H1 (cell line): ENCODE results near the gene PFKM. TPM values are rescaled to one million over a fixed set of nuclear protein-coding genes. Genes with fewer than 3 reads are reported as not detected.

Experiments
- CTCF ChIA-PET: fragments of 300-600 bp; sonication (Branson Sonifier 250); formaldehyde crosslinking; loops from one replicate; lab custom pipeline; 2021; ENCODE audit not compliant: partially characterized antibody; lab: Charles Lee
- POLR2A ChIA-PET: fragments of 300-600 bp; sonication (Branson Sonifier 250); formaldehyde crosslinking; loops from one replicate; lab custom pipeline; 2021; ENCODE audit warnings: inconsistent platforms; ENCODE audit not compliant: partially characterized antibody; lab: Charles Lee
- DNase-seq, 2 experiments: peaks; one replicate each; pipeline versions ENCODE4 v3.0.0 to v3.0.0-alpha.2; 2010 to 2022; ENCODE audit warnings: low spot score in 2 of 2, low read depth in 1 of 2, mixed read lengths in 1 of 2
- FAIRE-seq: peaks from 2 replicates; lab custom pipeline; 2011; peaks lifted over from hg19 to GRCh38; lab: Jason Lieb, UNC
- H2AFZ ChIP-seq: 2 replicates; pipeline ENCODE4 v1.8.1; 2012; ENCODE audit warnings: low read length, inconsistent platforms
- H2AK5ac ChIP-seq: 2 replicates; pipeline ENCODE4 v1.6.1; 2013; ENCODE audit warnings: low read depth, low read length
- H2BK120ac ChIP-seq: replicated peaks from 2 replicates; pipeline ENCODE3; 2013; ENCODE audit warnings: low read depth, low read length, inconsistent platforms
- H2BK12ac ChIP-seq: 2 replicates; pipeline ENCODE4 v1.6.1; 2013; ENCODE audit warnings: low read depth, low read length
- H2BK15ac ChIP-seq: 2 replicates; pipeline ENCODE4 v1.6.1; 2013; ENCODE audit warnings: low read length
- H2BK20ac ChIP-seq: 2 replicates; pipeline ENCODE4 v1.6.1; 2013; ENCODE audit warnings: low read length
- H2BK5ac ChIP-seq: 2 replicates; pipeline ENCODE4 v1.6.1; 2013; ENCODE audit warnings: low read depth, low read length
- H3K14ac ChIP-seq: 2 replicates; pipeline ENCODE4 v1.6.1; 2013; ENCODE audit warnings: inconsistent platforms; ENCODE audit not compliant: insufficient read length
- H3K18ac ChIP-seq: 2 replicates; pipeline ENCODE4 v1.6.1; 2013; ENCODE audit warnings: low read length; ENCODE audit errors: extremely low read depth
- H3K23ac ChIP-seq: 2 replicates; pipeline ENCODE4 v1.6.1; 2013; ENCODE audit warnings: inconsistent platforms; ENCODE audit not compliant: insufficient read length
- H3K23me2 ChIP-seq: 2 replicates; pipeline ENCODE4 v1.6.1; 2013; ENCODE audit warnings: low read depth, low read length
- H3K27ac ChIP-seq: 2 replicates; pipeline ENCODE4 v1.6.1; 2011; ENCODE audit warnings: low read depth, low read length, inconsistent platforms
- H3K27me3 ChIP-seq, 4 experiments: replicated peaks in 1 of 4; 1 replicate in 1 of 4; 2 replicates in 3 of 4; pipeline versions ENCODE4 v1.6.1 to v1.8.1; 2011 to 2013; ENCODE audit warnings: low read length in 3 of 4, mild to moderate bottlenecking in 3 of 4, inconsistent platforms in 2 of 4, mixed read lengths in 2 of 4, moderate library complexity in 1 of 4; ENCODE audit not compliant: control insufficient read depth in 3 of 4, insufficient read depth in 3 of 4; ENCODE audit errors: extremely low read depth in 1 of 4
- H3K36me3 ChIP-seq, 4 experiments: 2 replicates each; pipeline versions ENCODE4 v1.6.1 to v1.8.1; 2011 to 2013; ENCODE audit warnings: mild to moderate bottlenecking in 4 of 4, low read length in 3 of 4, moderate library complexity in 2 of 4, control low read depth in 1 of 4, inconsistent platforms in 1 of 4; ENCODE audit not compliant: insufficient read depth in 4 of 4, control insufficient read depth in 2 of 4
- H3K4ac ChIP-seq: replicated peaks from 2 replicates; pipeline ENCODE3; 2013; ENCODE audit warnings: low read length, low read depth, mixed read lengths, inconsistent platforms; ENCODE audit not compliant: insufficient read length
- H3K4me1 ChIP-seq, 4 experiments: replicated peaks in 1 of 4; 1 replicate in 1 of 4; 2 replicates in 3 of 4; pipeline versions ENCODE4 v1.6.1 to v1.8.1; 2011 to 2013; ENCODE audit warnings: low read length in 3 of 4, inconsistent platforms in 2 of 4, mixed read lengths in 1 of 4; ENCODE audit not compliant: insufficient read depth in 4 of 4, control insufficient read depth in 3 of 4
- H3K4me2 ChIP-seq, 2 experiments: 2 replicates each; pipeline versions ENCODE4 v1.6.1 to v1.8.1; 2011 to 2013; ENCODE audit warnings: low read depth in 2 of 2, low read length in 2 of 2, control low read depth in 1 of 2, inconsistent platforms in 1 of 2, mild to moderate bottlenecking in 1 of 2; ENCODE audit not compliant: insufficient read depth in 1 of 2
- H3K4me3 ChIP-seq, 4 experiments: fragments of 200-600, 300-600 bp in 1 of 4; sonication (generic), shearing (Covaris generic), sonication (Bioruptor Twin) in 1 of 4; 2 replicates each; pipeline versions ENCODE4 v1.5.1 to v1.8.1; 2011 to 2016; ENCODE audit warnings: low read length in 4 of 4, low read depth in 3 of 4, control low read depth in 2 of 4, inconsistent platforms in 2 of 4, mild to moderate bottlenecking in 2 of 4, mixed read lengths in 1 of 4, moderate library complexity in 1 of 4; ENCODE audit not compliant: insufficient read depth in 2 of 4; ENCODE audit errors: extremely low read depth in 1 of 4
- H3K56ac ChIP-seq: replicated peaks from 2 replicates; pipeline ENCODE3; 2013; ENCODE audit warnings: low read depth, mild to moderate bottlenecking, mixed read lengths, low read length, inconsistent platforms; ENCODE audit not compliant: insufficient read length
- H3K79me1 ChIP-seq: 2 replicates; pipeline ENCODE4 v1.6.1; 2013; ENCODE audit warnings: low read depth, low read length, control low read depth
- H3K79me2 ChIP-seq, 2 experiments: 2 replicates each; pipeline versions ENCODE4 v1.6.1 to v1.8.1; 2012 to 2013; ENCODE audit warnings: low read length in 2 of 2, mild to moderate bottlenecking in 2 of 2, inconsistent platforms in 1 of 2; ENCODE audit not compliant: insufficient read depth in 2 of 2, control insufficient read depth in 1 of 2
- H3K9ac ChIP-seq, 4 experiments: replicated peaks in 1 of 4; 1 replicate in 1 of 4; 2 replicates in 3 of 4; pipeline versions ENCODE4 v1.6.1 to v1.8.1; 2011 to 2013; ENCODE audit warnings: low read depth in 3 of 4, low read length in 3 of 4, control low read depth in 2 of 4, mild to moderate bottlenecking in 2 of 4, moderate library complexity in 2 of 4, inconsistent platforms in 1 of 4; ENCODE audit errors: extremely low read depth in 1 of 4
- H3K9me3 ChIP-seq, 2 experiments: 2 replicates each; pipeline versions ENCODE4 v1.6.1 to v1.8.1; 2012 to 2013; ENCODE audit warnings: mild to moderate bottlenecking in 2 of 2, moderate library complexity in 2 of 2, control low read depth in 1 of 2, inconsistent platforms in 1 of 2, low read depth in 1 of 2, low read length in 1 of 2, mixed read lengths in 1 of 2; ENCODE audit not compliant: insufficient read depth in 2 of 2
- H4K20me1 ChIP-seq, 2 experiments: replicated peaks in 1 of 2; 2 replicates each; pipeline versions ENCODE3 to v1.8.1; 2011 to 2013; ENCODE audit warnings: inconsistent platforms in 2 of 2, low read length in 2 of 2, mild to moderate bottlenecking in 1 of 2; ENCODE audit not compliant: insufficient read depth in 2 of 2, control insufficient read depth in 1 of 2
- H4K5ac ChIP-seq: 2 replicates; pipeline ENCODE4 v1.6.1; 2013; ENCODE audit warnings: low read length, low read depth, mixed read lengths, inconsistent platforms; ENCODE audit not compliant: insufficient read length
- H4K8ac ChIP-seq: 2 replicates; pipeline ENCODE4 v1.8.0; 2013; ENCODE audit warnings: mild to moderate bottlenecking, moderate library complexity, low read length, inconsistent platforms; ENCODE audit not compliant: insufficient read depth; ENCODE audit errors: extremely low read depth
- H4K91ac ChIP-seq: replicated peaks from 2 replicates; pipeline ENCODE3; 2013; ENCODE audit warnings: low read length, mixed read lengths, inconsistent platforms; ENCODE audit not compliant: insufficient read length
- ASH2L ChIP-seq: fragments of 200-600, 300-600 bp; sonication (generic); IDR thresholded peaks from one replicate; pipeline ENCODE4 v1.7.1; 2017; ENCODE audit warnings: low read length
- CTCF ChIP-seq, 3 experiments: IDR thresholded peaks; 1 replicate in 2 of 3; 2 replicates in 1 of 3; pipeline versions ENCODE4 v1.5.1 to v1.6.1; 2011; ENCODE audit warnings: low read length in 3 of 3, mild to moderate bottlenecking in 3 of 3, inconsistent platforms in 2 of 3, low read depth in 1 of 3, moderate library complexity in 1 of 3; ENCODE audit not compliant: insufficient read depth in 1 of 3; ENCODE audit errors: control extremely low read depth in 1 of 3
- EGR1 ChIP-seq: IDR thresholded peaks from 2 replicates; pipeline ENCODE4 v1.6.1; 2011; ENCODE audit warnings: low read depth, low read length, borderline replicate concordance
- EZH2 ChIP-seq: fragments of 200-600 bp; sonication (generic); IDR thresholded peaks from 2 replicates; pipeline ENCODE4 v1.7.1; 2012; ENCODE audit warnings: low read depth, mild to moderate bottlenecking, moderate library complexity, low read length, inconsistent platforms; ENCODE audit not compliant: severe bottlenecking
- GABPA ChIP-seq: IDR thresholded peaks from 2 replicates; pipeline ENCODE4 v1.6.1; 2011; ENCODE audit warnings: mild to moderate bottlenecking, low read length, moderate library complexity, borderline replicate concordance; ENCODE audit not compliant: insufficient read depth
- GTF2F1 ChIP-seq: IDR thresholded peaks from 2 replicates; pipeline ENCODE4 v1.6.1; 2012; ENCODE audit warnings: low read depth, low read length, improper control_type of control experiment, borderline replicate concordance
- POLR2AphosphoS5 ChIP-seq: IDR thresholded peaks from 2 replicates; pipeline ENCODE4 v1.6.1; 2011; ENCODE audit warnings: low read depth, low read length
- SIRT6 ChIP-seq: IDR thresholded peaks from one replicate; pipeline ENCODE4 v1.7.1; 2012; ENCODE audit warnings: low read length, inconsistent platforms
- SUZ12 ChIP-seq: fragments of 200-600 bp; sonication (generic); IDR thresholded peaks from 2 replicates; pipeline ENCODE4 v1.6.1; 2012; ENCODE audit warnings: mild to moderate bottlenecking, inconsistent platforms, low read length, moderate library complexity, mixed read lengths
- WGBS, 2 experiments: shearing (Covaris generic) in 1 of 2; methylation state at CpG; one replicate each; pipeline versions ENCODE4 v1.1.6 to v1.1.7; 2013 to 2015; ENCODE audit warnings: low lambda C conversion rate in 2 of 2, mixed read lengths in 2 of 2, inconsistent platforms in 1 of 2, low coverage in 1 of 2, missing lambda C conversion rate in 1 of 2; ENCODE audit not compliant: insufficient replicate concordance in 2 of 2, insufficient coverage in 1 of 2, insufficient read length in 1 of 2; ENCODE audit errors: extremely low coverage in 1 of 2, missing lambda C conversion rate in 1 of 2; 5-methylcytosine and 5-hydroxymethylcytosine counted together
- polyA plus RNA-seq, 7 experiments: library from polyadenylated mRNA; depleted of rRNA in 3 of 7; stranded (reverse) in 5 of 7; unstranded in 2 of 7; fragments of >200 nt in 5 of 7; fragments of 200-250 nt in 2 of 7; gene quantifications; 1 replicate in 5 of 7; 2 replicates in 1 of 7; 4 replicates in 1 of 7; pipeline versions ENCODE4 v1.2.1 to v1.2.3, GENCODE V29; 2011 to 2013; ENCODE audit warnings: missing spikeins in 2 of 7, mixed read lengths in 2 of 7
- total RNA-seq: library from RNA; stranded (reverse); fragmentation: NEBNext Ultra II Directional; extraction: Animal tissue kit (Norgen Biotek cat#: 25700); gene quantifications from 2 replicates; pipeline ENCODE4 v1.2.1, GENCODE V29; 2021

The PFKM gene
- total and polyA plus RNA-seq, 2 of the 8 experiments (the other 6 are each of a cell fraction or from before 2014, with no cell fraction given), result 62.6 to 106 TPM

GRCh38 chr12:48135027-48135426, 15.9 kb downstream of the PFKM start:
- Histone ChIP-seq H3K4me3 (no peak overlapping the region), H4K8ac (no peak overlapping the region), H2BK120ac (no peak overlapping the region), H2BK20ac (no peak overlapping the region), H3K23ac (no peak overlapping the region), H2BK5ac (no peak overlapping the region), H3K23me2 (no peaks in the 10 kb centered on the region), H3K27ac (no peak overlapping the region), H4K91ac (no peak overlapping the region), H2AFZ (no peak overlapping the region)
- no peak for FAIRE-seq
- POLR2A ChIA-PET, result no interaction called here
- no peak for TF ChIP-seq GTF2F1
- TF ChIP-seq CTCF (IDR thresholded peaks at IDR 0.05; ENCODE audit: control extremely low read depth in 1 of 3, insufficient read depth in 1 of 3, low read depth in 1 of 3, low read length in 3 of 3), result no peak
- TF ChIP-seq SIRT6, result no peak
- no peak for TF ChIP-seq SUZ12
- TF ChIP-seq EZH2, result no peak
- no peak for TF ChIP-seq POLR2AphosphoS5
- no peak for TF ChIP-seq EGR1
- TF ChIP-seq GABPA, result no peak
- no peak for TF ChIP-seq ASH2L
- TF ChIP-seq, all 59 proteins: peak for 0
- no peaks in the 10 kb centered on the region; the same call in 1 of the 2 replicates for H3K79me1 ChIP-seq
- H3K4me2 ChIP-seq, result no peak overlapping the region
- no peak overlapping the region for H4K5ac ChIP-seq
- no peak overlapping the region for H3K4ac ChIP-seq
- no peak overlapping the region for H3K14ac ChIP-seq
- H3K9me3 ChIP-seq, result no peaks in the 10 kb centered on the region
- CTCF ChIA-PET, result interaction anchor here (1.1 to 2.1 kb wide), 3 partner anchors 13 to 15 kb away, joined by 3 to 4 read pairs (median 3); no protein-coding TSS in a partner anchor
- peaks cover 0 to 2% of the 10 kb centered on the region in 2 experiments for H4K20me1 ChIP-seq
- H3K79me2 ChIP-seq, result no peaks in the 10 kb centered on the region
- H3K4me1 ChIP-seq, result no peaks in the 10 kb centered on the region
- no peak overlapping the region for H2BK15ac ChIP-seq
- H3K27me3 ChIP-seq, result no peaks in the 10 kb centered on the region
- H3K36me3 ChIP-seq, result peaks cover 27 to 81% (median 65%) of the 10 kb centered on the region in 4 experiments
- no peak for DNase-seq
- H2BK12ac ChIP-seq, result no peak overlapping the region
- 84% methylated on average over 5 of the region's 5 CpGs; no CpG with 5 or more reads in 1 of the 2 experiments for WGBS, 2 experiments
- no peak overlapping the region for H3K56ac ChIP-seq
- H3K18ac ChIP-seq, result no peak overlapping the region
- no peak overlapping the region; a peak in 1 of 7 replicates for H3K9ac ChIP-seq
- no peak overlapping the region for H2AK5ac ChIP-seq
